ENCODE data around the gene NDUFA7. TPM values are rescaled to one million over a fixed set of nuclear protein-coding genes. Genes with fewer than 3 reads are reported as not detected.

NDUFA7 gene
- total and polyA plus RNA-seq, 12 donors, result 5.3 to 502 (median 78.2) TPM

DNA sequence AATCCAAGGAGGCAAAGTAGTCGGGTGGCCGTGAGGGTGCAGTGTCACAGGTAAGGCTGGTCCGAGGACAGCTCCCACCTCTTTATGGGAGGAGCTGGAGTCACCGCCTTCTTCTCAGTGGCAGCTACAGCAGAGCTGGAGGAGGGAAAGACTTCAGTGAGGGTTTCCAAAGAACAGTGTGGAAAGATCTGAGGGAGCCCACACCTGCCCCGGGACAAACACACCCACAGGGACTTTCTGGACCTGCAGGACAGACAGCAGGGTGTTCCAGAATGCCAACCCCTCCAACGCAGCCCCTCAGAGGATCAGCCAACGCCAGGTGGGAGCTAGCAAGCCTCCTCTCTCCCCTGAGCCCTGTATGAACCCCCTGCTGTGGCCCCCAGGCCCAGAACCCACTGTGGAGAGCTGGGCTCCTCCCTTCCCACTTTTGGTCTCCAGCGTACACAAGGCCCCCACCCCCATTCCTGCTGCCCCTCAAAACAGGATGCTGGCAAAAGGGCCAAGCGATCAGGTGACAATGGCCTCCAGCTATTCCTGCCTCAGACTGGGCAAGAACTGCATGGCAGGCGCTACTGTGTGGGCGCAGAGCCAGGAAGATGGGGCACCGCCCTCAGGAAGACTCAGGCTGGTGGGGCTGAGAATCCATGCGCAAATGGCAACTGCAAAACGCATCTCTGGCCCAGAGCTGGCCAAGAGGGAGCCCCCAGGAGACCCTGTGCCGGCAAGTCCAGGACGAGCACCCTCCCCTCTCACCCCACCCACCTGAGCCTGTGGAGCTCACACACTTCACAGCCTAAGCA is 9.5 kb downstream of the NDUFA7 start:
- H3K4me3 ChIP-seq, result no peak overlapping the region
- intact Hi-C loops (cut with DNase I), result no loop called here
- H3K36me3 ChIP-seq (replicated peaks in 1 of 2), result peaks cover 0 to 47% of the 10 kb centered on the region in 2 donors
- no peak overlapping the region for H3K27ac ChIP-seq
- 55 to 81% (median 75%) methylated on average over 10 to 16 of the region's 16 CpGs for WGBS, 4 donors
- TF ChIP-seq, protein P1, sequence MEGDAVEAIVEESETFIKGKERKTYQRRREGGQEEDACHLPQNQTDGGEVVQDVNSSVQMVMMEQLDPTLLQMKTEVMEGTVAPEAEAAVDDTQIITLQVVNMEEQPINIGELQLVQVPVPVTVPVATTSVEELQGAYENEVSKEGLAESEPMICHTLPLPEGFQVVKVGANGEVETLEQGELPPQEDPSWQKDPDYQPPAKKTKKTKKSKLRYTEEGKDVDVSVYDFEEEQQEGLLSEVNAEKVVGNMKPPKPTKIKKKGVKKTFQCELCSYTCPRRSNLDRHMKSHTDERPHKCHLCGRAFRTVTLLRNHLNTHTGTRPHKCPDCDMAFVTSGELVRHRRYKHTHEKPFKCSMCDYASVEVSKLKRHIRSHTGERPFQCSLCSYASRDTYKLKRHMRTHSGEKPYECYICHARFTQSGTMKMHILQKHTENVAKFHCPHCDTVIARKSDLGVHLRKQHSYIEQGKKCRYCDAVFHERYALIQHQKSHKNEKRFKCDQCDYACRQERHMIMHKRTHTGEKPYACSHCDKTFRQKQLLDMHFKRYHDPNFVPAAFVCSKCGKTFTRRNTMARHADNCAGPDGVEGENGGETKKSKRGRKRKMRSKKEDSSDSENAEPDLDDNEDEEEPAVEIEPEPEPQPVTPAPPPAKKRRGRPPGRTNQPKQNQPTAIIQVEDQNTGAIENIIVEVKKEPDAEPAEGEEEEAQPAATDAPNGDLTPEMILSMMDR (IDR thresholded peaks at IDR 0.05), result no peak
- TF ChIP-seq POLR2A (IDR thresholded peaks at IDR 0.05), result no peak
- H3K4me1 ChIP-seq (replicated peaks in 1 of 2), result peaks cover 15 to 22% of the 10 kb centered on the region in 2 donors
- H3K9me3 ChIP-seq (replicated peaks in 1 of 3), result no peaks in the 10 kb centered on the region
- DNase-seq, result peak in 6 of 7 donors; percentile 23 to 61 (median 42)
- no peaks in the 10 kb centered on the region for H3K27me3 ChIP-seq

DNA sequence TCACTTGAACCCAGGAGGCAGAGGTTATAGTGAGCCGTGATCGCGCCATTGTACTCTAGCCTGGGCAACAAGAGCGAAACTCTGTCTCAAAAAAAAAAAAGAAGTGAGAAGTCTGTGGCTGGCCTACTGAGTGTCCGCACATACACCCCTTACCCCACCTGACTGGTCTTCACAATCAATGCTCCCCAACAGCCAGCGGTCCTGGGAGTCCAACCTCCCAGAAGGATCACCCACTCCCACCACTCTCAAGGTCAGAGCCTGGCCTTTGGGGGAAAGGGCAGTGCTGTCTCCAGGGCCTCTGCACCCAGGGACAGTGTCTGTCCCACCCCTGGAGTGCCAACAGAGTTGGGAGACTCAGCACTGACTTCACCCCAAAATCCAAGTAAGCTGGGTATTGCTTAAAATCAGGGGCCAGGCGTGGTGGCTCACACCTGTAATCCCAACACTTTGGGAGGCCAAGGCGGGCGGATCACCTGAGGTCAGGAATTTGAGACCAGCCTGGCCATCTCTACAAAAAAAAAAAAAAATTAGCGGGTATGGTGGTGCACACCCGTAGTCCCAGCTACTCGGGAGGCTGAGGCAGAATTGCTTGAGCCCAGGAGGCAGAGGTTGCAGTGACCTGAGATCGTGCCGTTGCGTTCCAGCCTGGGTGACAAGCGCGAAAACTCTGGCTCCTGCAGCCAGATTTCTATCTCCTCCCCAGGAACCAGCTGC is 10.7 kb downstream of the NDUFA7 start:
- intact Hi-C loops (cut with DNase I), result no loop called here
- Histone ChIP-seq H3K9me3 (replicated peaks in 1 of 3) (no peaks in the 10 kb centered on the region), H3K27ac (no peak overlapping the region), H3K4me3 (no peak overlapping the region), H3K27me3 (no peaks in the 10 kb centered on the region), H3K36me3 (replicated peaks in 1 of 2) (peaks cover 0 to 40% of the 10 kb centered on the region in 2 donors), H3K4me1 (replicated peaks in 1 of 2) (peaks cover 15 to 22% of the 10 kb centered on the region in 2 donors)
- 91 to 97% (median 96%) methylated on average over 14 to 17 of the region's 17 CpGs for WGBS, 4 donors
- peak in 5 of 7 donors; percentile 5 to 48 (median 13) for DNase-seq
- no peak for TF ChIP-seq POLR2A (IDR thresholded peaks at IDR 0.05)
- TF ChIP-seq, protein P1 (IDR thresholded peaks at IDR 0.05), result no peak

DNA sequence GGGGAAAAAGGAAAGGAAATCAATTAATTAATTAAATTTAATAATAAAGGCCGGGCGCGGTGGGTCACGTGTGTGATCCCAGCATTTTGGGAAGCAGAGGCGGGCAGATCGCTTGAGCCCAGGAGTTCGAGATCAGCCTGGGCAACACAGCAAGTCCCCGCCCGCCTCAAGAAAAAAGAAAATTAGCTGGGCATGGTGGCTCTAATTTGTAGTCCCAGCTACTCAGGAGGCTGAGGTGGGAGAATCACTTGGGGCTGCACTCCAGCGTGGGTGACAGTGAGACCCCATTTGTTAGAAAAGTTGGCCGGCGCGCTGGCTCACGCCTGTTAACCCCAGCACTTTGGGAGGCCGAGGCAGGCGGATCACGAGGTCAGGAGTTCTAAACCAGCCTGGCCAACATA is 12.3 kb downstream of the NDUFA7 start:
- Histone ChIP-seq H3K9me3 (replicated peaks in 1 of 3) (no peaks in the 10 kb centered on the region), H3K4me3 (peak overlapping the region in 1 of 4 donors; percentile 47), H3K27me3 (no peaks in the 10 kb centered on the region), H3K36me3 (replicated peaks in 1 of 2) (peaks cover 0 to 24% of the 10 kb centered on the region in 2 donors), H3K27ac (peak overlapping the region in 1 of 5 donors; percentile 75), H3K4me1 (replicated peaks in 1 of 2) (peaks cover 15 to 22% of the 10 kb centered on the region in 2 donors)
- intact Hi-C loops (cut with DNase I), result no loop called here
- no peak for TF ChIP-seq POLR2A (IDR thresholded peaks at IDR 0.05)
- TF ChIP-seq, protein P1 (IDR thresholded peaks at IDR 0.05), result no peak
- peak; percentile 0 to 52 (median 14) for DNase-seq
- WGBS, 4 donors, result 66 to 76% (median 71%) methylated on average over 15 to 17 of the region's 17 CpGs

All from adrenal gland (tissue), 12 donors.